Middle frontal gyrus (tissue), 1 donor: ENCODE results near the gene PIK3CA.

Source experiments
- DNase-seq: peaks from one replicate; pipeline ENCODE4 v3.0.0-alpha.2; 2015; ENCODE audit warnings: low spot score; ENCODE audit errors: extremely low spot score

PIK3CA gene

DNA sequence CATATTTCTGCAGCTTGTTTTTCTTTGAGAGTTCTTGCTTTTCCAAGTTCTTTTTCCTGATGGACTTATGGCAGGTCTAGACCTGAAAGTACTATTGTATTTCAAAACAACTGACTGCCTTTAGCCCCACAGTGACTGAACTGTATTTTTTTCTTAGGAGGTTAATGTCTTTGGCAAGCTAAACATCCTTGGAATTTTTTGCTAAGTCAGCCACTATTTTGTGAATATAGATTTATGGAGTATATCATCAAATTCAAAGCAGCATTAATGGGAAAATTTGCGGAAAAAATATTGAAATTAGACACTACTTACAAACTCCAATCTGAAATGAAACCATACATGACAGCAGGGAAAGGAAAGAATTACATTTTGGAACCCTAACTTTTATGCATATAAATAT, 8.6 kb downstream of the PIK3CA start:
- no peak for DNase-seq

DNA sequence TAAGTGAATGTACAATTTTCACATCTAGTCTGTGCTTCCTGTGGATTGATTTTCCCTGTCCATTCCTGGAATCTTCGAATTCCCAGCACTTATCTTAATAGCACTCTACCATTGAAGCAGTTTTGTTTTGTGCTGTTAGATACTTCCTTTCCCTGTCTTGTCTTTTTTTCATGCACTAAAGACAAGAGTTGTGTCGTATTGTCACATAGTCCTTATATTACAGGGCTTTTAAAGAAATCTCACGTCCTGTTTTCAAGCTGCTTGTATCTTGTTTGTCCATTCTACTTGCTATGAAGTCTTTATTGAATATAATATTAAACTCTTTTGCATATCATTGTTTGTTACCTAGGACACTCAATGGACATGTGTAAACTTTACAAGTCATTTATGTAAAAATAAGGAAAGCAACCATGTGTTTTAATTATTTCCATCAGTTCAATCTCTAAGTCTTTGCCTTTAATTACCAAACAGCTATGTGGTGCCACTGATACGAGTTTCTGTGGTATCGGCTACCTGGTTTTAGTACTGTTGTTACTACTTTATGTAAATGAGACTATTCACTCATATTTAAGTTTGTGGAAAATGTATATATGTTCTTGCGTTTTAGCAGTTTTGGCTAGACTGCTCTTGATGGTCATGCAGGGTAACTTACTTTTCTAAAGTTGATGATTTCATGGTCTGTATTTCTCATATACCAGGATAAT, 10.3 kb downstream of the PIK3CA start:
- DNase-seq = no peak

DNA sequence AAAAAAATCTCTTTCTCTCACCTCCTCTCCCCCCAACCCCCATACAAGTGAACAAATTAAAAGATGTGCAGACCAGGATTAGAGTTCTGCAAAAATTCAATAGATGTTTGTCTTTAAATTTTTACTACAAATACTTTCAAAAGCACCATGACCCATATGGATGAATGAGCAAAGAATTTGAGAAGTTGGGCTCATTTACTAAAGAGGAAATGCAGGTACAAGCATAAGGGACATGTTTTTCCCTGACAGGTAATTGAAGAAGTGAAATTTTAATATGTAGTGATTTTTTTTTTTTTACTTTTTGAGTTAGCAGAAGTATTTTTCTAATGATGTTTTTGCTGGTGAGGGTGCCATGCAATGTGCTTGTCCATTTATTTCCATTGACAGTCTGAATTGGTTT, 15.3 kb downstream of the PIK3CA start:
- DNase-seq = no peak

GRCh38 chr3:179164857-179165256, 16.7 kb downstream of the PIK3CA start:
- no peak for DNase-seq

- no peak for DNase-seq
These were observed 18.5 kb downstream of the PIK3CA start for GRCh38 chr3:179166561-179167201.

- DNase-seq = no peak
These were observed 20.8 kb downstream of the PIK3CA start for GRCh38 chr3:179168918-179169317.

- DNase-seq = no peak
These were observed 24.4 kb downstream of the PIK3CA start for GRCh38 chr3:179172546-179172945.

- no peak for DNase-seq
These were observed 26.2 kb downstream of the PIK3CA start for GRCh38 chr3:179174316-179174715.

DNA sequence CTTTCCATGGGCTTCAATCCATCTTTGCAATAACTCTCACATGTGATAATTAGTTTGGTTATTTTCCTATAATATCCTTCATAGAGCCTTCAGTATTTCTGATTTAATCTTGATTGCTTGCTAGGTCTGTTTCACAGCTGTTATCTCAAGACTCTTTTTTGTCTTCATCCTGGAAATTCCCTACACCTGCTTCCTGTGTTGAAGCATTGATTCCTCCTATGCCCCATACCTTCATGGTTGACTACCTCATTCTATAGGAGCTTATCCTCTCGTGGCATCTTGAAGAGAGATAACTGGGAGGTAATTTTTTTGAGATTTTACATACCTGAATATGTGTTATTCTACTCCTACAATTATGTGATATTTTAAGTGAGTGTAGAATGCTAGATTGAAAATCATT, 26.7 kb downstream of the PIK3CA start:
- no peak for DNase-seq

DNA sequence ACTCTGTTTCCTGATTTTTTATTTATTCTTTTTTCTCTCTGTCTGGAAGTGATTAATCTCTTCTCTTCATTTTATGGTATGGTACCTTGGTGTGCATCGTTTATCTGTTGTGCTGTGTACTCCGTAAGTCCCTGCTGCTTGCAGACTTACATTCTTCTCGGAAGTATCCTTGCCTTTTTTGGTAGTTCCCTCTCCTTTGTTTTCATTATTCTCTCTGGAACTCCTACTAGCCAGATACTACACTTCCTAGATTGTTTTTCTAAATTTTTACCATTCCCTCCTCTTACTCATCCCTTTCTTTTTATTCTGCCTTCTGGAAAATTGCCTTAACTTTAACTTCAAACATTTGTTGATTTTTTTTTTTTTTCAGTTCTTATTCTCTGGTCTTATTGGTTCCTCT, 27.2 kb downstream of the PIK3CA start:
- no peak for DNase-seq

DNA sequence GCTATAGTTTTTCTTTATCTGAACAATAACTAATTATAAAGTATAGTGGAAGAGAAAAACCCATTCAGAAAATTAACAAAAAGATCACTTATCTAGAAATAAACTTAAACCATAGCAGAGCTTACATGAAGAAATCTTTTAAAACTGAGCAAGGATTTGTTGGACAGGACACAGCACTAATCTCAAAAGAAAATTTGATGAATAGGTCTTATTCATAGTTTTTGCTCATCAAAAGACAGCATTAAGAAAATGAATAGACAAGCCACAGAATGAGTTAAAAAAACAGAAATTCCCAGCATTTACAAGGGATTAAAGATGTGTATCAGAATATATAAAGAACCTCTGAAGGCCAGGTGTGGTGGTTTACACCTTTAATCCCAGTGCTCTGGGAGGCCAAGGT, 29.5 kb downstream of the PIK3CA start:
- DNase-seq = no peak

DNA sequence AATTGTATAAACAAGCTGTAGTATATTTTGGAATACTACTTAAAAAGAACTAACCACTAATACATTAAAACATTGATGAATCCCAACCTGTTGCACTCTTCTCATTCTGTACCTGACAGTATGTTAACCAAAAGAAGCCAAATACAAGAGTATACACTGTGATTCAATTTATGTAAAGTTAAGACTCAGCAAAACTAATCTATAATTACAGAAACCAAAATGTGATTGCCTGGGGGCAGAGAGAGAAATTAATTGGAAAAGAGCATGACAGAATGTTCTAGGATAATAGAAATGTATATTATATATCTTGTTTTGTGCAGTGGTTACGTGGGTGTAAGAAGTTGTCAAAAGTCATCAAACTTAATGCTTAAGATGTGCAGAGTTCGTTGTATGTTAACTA, 31.1 kb downstream of the PIK3CA start:
- no peak for DNase-seq

GRCh38 chr3:179179979-179180759, 32.0 kb downstream of the PIK3CA start:
- DNase-seq = no peak

GRCh38 chr3:179181021-179181472, 32.9 kb downstream of the PIK3CA start:
- DNase-seq = no peak

GRCh38 chr3:179181993-179182551, 33.9 kb downstream of the PIK3CA start:
- no peak for DNase-seq

- no peak for DNase-seq
These were observed 34.7 kb downstream of the PIK3CA start for GRCh38 chr3:179182902-179183301.

DNA sequence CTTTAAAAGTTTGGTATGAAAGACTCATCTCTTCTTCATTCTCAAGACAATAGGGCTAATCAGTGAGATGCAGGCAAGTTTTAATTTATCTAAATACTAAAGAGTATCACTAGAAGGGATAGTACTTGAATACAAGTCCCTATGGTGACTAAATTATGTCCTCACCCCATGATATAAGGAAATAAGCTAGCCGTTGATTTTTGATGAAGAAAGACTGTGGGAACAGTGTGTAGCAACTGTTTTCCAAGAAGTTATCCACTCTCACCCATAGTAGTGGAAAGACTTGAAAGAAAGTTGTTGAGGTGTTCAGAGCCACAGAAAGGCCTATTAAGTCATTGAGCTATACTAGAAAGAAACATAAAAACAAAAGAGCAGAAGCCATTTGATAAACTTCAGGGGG, 36.7 kb downstream of the PIK3CA start:
- no peak for DNase-seq

GRCh38 chr3:179186426-179186825, 38.3 kb downstream of the PIK3CA start:
- no peak for DNase-seq

DNA sequence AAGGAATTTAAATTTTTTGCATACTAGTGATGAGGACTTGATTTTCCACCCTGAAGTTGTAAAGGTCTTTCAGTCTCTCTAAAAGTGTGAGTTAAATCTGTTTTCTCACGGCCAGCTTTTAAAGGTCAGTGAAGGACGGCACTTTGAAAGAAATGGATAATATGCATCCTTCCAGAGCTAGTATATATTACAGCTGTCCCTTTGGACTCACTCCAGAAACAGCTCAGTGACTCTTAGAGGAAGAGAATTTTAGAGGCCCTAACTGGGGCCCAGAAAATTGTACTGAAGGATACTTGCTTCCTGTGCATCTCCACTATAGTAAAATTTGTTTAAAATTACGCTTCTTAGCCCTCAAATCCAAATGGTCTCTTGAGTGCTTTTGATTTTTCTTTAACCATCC, 41.6 kb downstream of the PIK3CA start:
- DNase-seq = no peak

DNA sequence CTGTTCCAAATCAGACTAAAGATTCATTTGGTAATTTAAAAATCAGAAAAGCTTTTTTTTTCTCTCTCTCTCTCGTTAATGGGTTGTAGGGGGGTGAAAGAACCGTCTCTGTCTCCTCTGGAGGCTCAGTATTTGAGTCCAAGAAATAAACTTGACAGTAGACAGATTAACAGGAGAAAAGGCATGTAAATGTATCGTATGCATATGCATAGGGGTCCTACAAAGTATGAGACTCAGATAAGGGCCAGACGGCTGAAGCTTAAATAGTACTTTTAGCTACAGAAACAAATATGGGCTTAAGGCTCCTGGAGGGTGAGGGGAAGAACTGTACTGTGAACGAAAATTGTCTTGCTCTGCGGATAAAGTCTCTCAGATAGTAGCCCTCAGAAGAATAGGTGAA, 42.4 kb downstream of the PIK3CA start:
- no peak for DNase-seq

- DNase-seq = no peak
These were observed 44.4 kb downstream of the PIK3CA start for GRCh38 chr3:179192542-179192941.

GRCh38 chr3:179194931-179195330, 46.8 kb downstream of the PIK3CA start:
- no peak for DNase-seq
